Measurements from ENCODE around the gene INPP4B. TPM values are rescaled to one million over a fixed set of nuclear protein-coding genes. Genes with fewer than 3 reads are reported as not detected.

Gene INPP4B
- total and polyA plus RNA-seq, 2 donors from 2014 or later, result 2.6 to 18.9 TPM

DNA sequence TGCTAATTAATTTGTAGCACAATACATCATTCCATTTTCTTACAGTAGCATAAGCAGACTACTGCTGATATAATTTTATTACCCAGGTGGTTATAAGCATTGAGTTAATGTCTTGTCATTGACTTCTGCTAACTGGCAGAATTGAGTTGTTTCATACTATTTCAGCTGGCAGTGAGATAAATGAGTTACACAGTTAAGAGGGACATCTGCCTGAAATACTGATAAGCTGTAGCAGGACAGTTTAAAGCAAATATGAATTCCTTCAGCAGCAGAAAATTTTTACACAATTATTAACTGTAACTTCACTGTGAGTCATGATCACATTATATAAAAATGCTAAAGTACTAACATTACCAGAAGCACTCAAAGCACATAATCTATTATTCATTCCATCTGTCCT, 326.8 kb downstream of the INPP4B start:
- no peak overlapping the region for H3K4me3 ChIP-seq (ENCODE audit: low read length in 3 of 3)
- intact Hi-C loops (cut with DNase I), result no loop called here

DNA sequence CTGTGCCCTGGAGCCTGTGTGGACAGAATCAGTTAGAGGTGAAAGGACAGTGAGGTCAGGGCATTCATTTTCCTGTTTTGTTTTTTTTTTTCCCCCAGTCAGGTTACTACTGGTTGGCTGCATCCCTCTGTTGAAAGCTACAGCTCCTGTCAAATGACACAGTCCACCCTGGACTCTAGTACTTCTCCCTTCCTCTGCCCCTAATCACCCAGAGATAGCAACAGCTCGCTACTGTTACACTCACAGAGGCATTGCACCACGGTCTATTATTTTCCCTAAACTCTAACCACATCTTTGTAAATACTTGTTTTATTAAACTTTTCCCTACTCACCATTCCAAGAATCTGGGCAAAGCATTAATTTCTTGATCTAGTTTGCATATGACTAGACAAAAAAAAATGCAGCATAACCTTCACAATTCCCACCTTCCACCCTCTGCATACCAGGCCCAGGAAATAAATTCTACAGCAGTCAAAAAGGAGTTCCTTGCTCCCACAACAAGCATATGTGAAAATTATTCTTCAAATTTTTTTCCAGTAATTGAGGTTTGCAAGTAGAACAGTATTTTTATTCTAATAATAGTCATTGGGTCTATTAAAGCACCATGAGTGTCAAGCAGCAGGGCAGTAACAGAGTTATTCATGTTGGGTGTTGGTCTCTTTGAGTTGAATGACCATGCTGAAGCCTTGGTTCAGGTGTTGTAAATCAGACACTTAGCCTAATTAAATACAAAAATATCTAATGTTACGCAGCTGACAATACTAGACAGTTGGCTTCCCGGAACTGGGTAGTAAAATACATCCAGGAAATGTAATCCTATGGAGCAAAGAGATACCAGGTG, 329.2 kb downstream of the INPP4B start:
- TF ChIP-seq, protein P1, sequence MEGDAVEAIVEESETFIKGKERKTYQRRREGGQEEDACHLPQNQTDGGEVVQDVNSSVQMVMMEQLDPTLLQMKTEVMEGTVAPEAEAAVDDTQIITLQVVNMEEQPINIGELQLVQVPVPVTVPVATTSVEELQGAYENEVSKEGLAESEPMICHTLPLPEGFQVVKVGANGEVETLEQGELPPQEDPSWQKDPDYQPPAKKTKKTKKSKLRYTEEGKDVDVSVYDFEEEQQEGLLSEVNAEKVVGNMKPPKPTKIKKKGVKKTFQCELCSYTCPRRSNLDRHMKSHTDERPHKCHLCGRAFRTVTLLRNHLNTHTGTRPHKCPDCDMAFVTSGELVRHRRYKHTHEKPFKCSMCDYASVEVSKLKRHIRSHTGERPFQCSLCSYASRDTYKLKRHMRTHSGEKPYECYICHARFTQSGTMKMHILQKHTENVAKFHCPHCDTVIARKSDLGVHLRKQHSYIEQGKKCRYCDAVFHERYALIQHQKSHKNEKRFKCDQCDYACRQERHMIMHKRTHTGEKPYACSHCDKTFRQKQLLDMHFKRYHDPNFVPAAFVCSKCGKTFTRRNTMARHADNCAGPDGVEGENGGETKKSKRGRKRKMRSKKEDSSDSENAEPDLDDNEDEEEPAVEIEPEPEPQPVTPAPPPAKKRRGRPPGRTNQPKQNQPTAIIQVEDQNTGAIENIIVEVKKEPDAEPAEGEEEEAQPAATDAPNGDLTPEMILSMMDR (IDR thresholded peaks at IDR 0.05; ENCODE audit: borderline replicate concordance, extremely low read depth, insufficient read depth), result no peak
- H3K9me3 ChIP-seq (ENCODE audit: control insufficient read depth in 2 of 3, insufficient read depth in 1 of 3, low read length in 3 of 3), result no peaks in the 10 kb centered on the region

More for the DNA sequence above, 326.8 kb downstream of the INPP4B start:
- no peak for FAIRE-seq
- DNase-seq, result no peak
- no peaks in the 10 kb centered on the region for H3K36me3 ChIP-seq (ENCODE audit: control insufficient read depth in 2 of 3, insufficient read depth in 3 of 3, low read length in 3 of 3)
- TF ChIP-seq, protein P1 (IDR thresholded peaks at IDR 0.05; ENCODE audit: borderline replicate concordance, extremely low read depth, insufficient read depth), result no peak
- no peaks in the 10 kb centered on the region for H3K4me1 ChIP-seq (ENCODE audit: control insufficient read depth in 2 of 3, insufficient read depth in 2 of 3, low read depth in 1 of 3, low read length in 3 of 3)
- no peak overlapping the region for H3K27ac ChIP-seq (ENCODE audit: low read depth in 2 of 2, low read length in 2 of 2)
- no peak overlapping the region for H3K9ac ChIP-seq (ENCODE audit: low read length in 3 of 3)
- H3K27me3 ChIP-seq (ENCODE audit: control insufficient read depth, insufficient read depth, low read length), result no peaks in the 10 kb centered on the region
- no peaks in the 10 kb centered on the region for H3K9me3 ChIP-seq (ENCODE audit: control insufficient read depth in 2 of 3, insufficient read depth in 1 of 3, low read length in 3 of 3)

DNA sequence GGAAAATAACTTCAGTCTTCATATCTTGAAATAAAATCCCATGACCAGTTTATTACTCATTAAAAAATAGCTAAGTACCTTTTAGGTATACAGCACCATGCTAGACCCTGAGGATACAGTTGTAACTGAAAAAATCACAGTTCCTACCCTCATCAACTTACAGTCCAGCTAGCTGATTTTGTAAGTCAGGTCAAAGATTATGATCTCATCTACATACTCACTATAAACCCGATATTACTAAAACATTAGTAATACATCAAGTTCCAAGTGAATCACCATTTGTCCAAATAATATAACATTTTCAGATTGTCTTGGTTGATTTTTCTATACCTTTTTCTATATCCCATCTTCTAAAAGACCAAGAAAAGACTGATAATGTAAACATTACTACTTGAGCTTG, 333.9 kb downstream of the INPP4B start:
- Histone ChIP-seq H3K36me3 (ENCODE audit: control insufficient read depth in 2 of 3, insufficient read depth in 3 of 3, low read length in 3 of 3) (no peaks in the 10 kb centered on the region), H3K4me3 (ENCODE audit: low read length in 3 of 3) (no peak overlapping the region), H3K27me3 (ENCODE audit: control insufficient read depth, insufficient read depth, low read length) (no peaks in the 10 kb centered on the region), H3K4me1 (ENCODE audit: control insufficient read depth in 2 of 3, insufficient read depth in 2 of 3, low read depth in 1 of 3, low read length in 3 of 3) (no peaks in the 10 kb centered on the region), H3K27ac (ENCODE audit: low read depth in 2 of 2, low read length in 2 of 2) (no peak overlapping the region), H3K9me3 (ENCODE audit: control insufficient read depth in 2 of 3, insufficient read depth in 1 of 3, low read length in 3 of 3) (no peaks in the 10 kb centered on the region), H3K9ac (ENCODE audit: low read length in 3 of 3) (no peak overlapping the region)
- DNase-seq (no peak), FAIRE-seq (no peak)
- TF ChIP-seq, protein P1 (IDR thresholded peaks at IDR 0.05; ENCODE audit: borderline replicate concordance, extremely low read depth, insufficient read depth), result no peak
- intact Hi-C loops (cut with DNase I), result no loop called here

More for the DNA sequence above, 329.2 kb downstream of the INPP4B start:
- intact Hi-C loops (cut with DNase I), result no loop called here
- Histone ChIP-seq H3K4me3 (ENCODE audit: low read length in 3 of 3) (no peak overlapping the region), H3K4me1 (ENCODE audit: control insufficient read depth in 2 of 3, insufficient read depth in 2 of 3, low read depth in 1 of 3, low read length in 3 of 3) (no peaks in the 10 kb centered on the region), H3K9ac (ENCODE audit: low read length in 3 of 3) (no peak overlapping the region), H3K27ac (ENCODE audit: low read depth in 2 of 2, low read length in 2 of 2) (no peak overlapping the region), H3K36me3 (ENCODE audit: control insufficient read depth in 2 of 3, insufficient read depth in 3 of 3, low read length in 3 of 3) (no peaks in the 10 kb centered on the region), H3K27me3 (ENCODE audit: control insufficient read depth, insufficient read depth, low read length) (no peaks in the 10 kb centered on the region)
- DNase-seq (no peak), FAIRE-seq (no peak)
